Measurements from ENCODE around the gene SMAD3.

- TF ChIP-seq POLR2A (IDR thresholded peaks at IDR 0.05; ENCODE audit: low read depth, low read length) (no peak), POLR2AphosphoS5 (IDR thresholded peaks at IDR 0.05; ENCODE audit: low read depth, low read length) (no peak)
Observed at GRCh38 chr15:67202991-67203390, 137.6 kb downstream of the SMAD3 start.

Data from GM12892 (cell line).